Naive thymus-derived CD4-positive, alpha-beta T cell (primary cell): Measurements from ENCODE around the gene CD200. TPM values are rescaled to one million over a fixed set of nuclear protein-coding genes. Genes with fewer than 3 reads are reported as not detected.

ENCODE experiments used
- ATAC-seq: fragments of 150-1000 bp; cut with Tn5 transposase; 2 replicates; pipeline ENCODE4 v1.10.0; 2021; ENCODE audit warnings: mild to moderate bottlenecking, moderate library complexity
- CTCF ChIA-PET: fragments of 350-600 bp; sonication (Branson Sonifier 250); formaldehyde crosslinking; loops from one replicate; lab custom pipeline; 2021; ENCODE audit warnings: antibody characterized with exemption; lab: Charles Lee
- POLR2A ChIA-PET: fragments of 350-600 bp; sonication (Branson Sonifier 250); formaldehyde crosslinking; loops from one replicate; lab custom pipeline; 2021; ENCODE audit warnings: antibody characterized with exemption, inconsistent platforms; lab: Charles Lee
- DNase-seq, 9 donors: peaks; one replicate each; pipeline versions ENCODE4 v3.0.0 to v3.0.0-alpha.2; 2020 to 2022; ENCODE audit warnings: mixed read lengths in 1 of 9
- H3K27ac ChIP-seq: one replicate; pipeline ENCODE4 v1.7.0; 2013; ENCODE audit warnings: mild to moderate bottlenecking, low read depth, low read length, moderate library complexity
- H3K27me3 ChIP-seq, 2 donors: one replicate each; pipeline ENCODE4 v1.7.0; 2013; ENCODE audit warnings: low read length in 2 of 2, mild to moderate bottlenecking in 2 of 2, moderate library complexity in 2 of 2; ENCODE audit not compliant: control insufficient read depth in 2 of 2, insufficient read depth in 2 of 2
- H3K36me3 ChIP-seq, 3 experiments: 1 replicate in 2 of 3; 2 replicates in 1 of 3; pipeline ENCODE4 v1.7.0; 2013; ENCODE audit warnings: low read length in 3 of 3, mild to moderate bottlenecking in 3 of 3, moderate library complexity in 1 of 3; ENCODE audit not compliant: insufficient read depth in 3 of 3, control insufficient read depth in 2 of 3
- H3K4me1 ChIP-seq, 2 donors: one replicate each; pipeline ENCODE4 v1.7.0; 2013; ENCODE audit warnings: low read length in 2 of 2, mild to moderate bottlenecking in 2 of 2, moderate library complexity in 1 of 2; ENCODE audit not compliant: control insufficient read depth in 2 of 2, insufficient read depth in 2 of 2
- H3K4me3 ChIP-seq: 2 replicates; pipeline ENCODE4 v1.7.0; 2013; ENCODE audit warnings: mild to moderate bottlenecking, low read length
- H3K9me3 ChIP-seq, 3 experiments: 1 replicate in 2 of 3; 2 replicates in 1 of 3; pipeline ENCODE4 v1.7.0; 2013; ENCODE audit warnings: low read length in 3 of 3; ENCODE audit not compliant: control insufficient read depth in 2 of 3
- H3K27ac Mint-ChIP-seq, 9 donors: one replicate each; pipeline ENCODE4 v1.8.0; 2020 to 2022; ENCODE audit warnings: mixed read lengths in 9 of 9, mild to moderate bottlenecking in 8 of 9, moderate library complexity in 5 of 9, inconsistent platforms in 2 of 9
- H3K27me3 Mint-ChIP-seq, 5 donors: one replicate each; pipeline ENCODE4 v1.8.0; 2021 to 2022; ENCODE audit warnings: mixed read lengths in 5 of 5, mild to moderate bottlenecking in 1 of 5
- H3K36me3 Mint-ChIP-seq, 5 donors: one replicate each; pipeline ENCODE4 v1.8.0; 2020 to 2022; ENCODE audit warnings: mixed read lengths in 5 of 5, mild to moderate bottlenecking in 3 of 5, inconsistent platforms in 1 of 5
- H3K4me1 Mint-ChIP-seq, 7 donors: one replicate each; pipeline ENCODE4 v1.8.0; 2020 to 2022; ENCODE audit warnings: mixed read lengths in 7 of 7, mild to moderate bottlenecking in 3 of 7, inconsistent platforms in 1 of 7
- H3K4me3 Mint-ChIP-seq, 10 donors: one replicate each; pipeline ENCODE4 v1.8.0; 2020 to 2022; ENCODE audit warnings: mild to moderate bottlenecking in 10 of 10, mixed read lengths in 10 of 10, moderate library complexity in 6 of 10, inconsistent platforms in 2 of 10
- H3K9me3 Mint-ChIP-seq, 11 donors: one replicate each; pipeline ENCODE4 v1.8.0; 2020 to 2022; ENCODE audit warnings: mixed read lengths in 11 of 11, mild to moderate bottlenecking in 4 of 11, inconsistent platforms in 1 of 11, moderate library complexity in 1 of 11
- intact Hi-C, 2 donors: fragments of 100-400 bp; cut with micrococcal nuclease; formaldehyde crosslinking; loops; one replicate each; pipeline ENCODE4 v1.15.1; 2023
- polyA plus RNA-seq, 2 donors: library from polyadenylated mRNA; unstranded; fragments of 300-500 nt; fragmentation: Illumina TruSeq; gene quantifications; one replicate each; pipeline ENCODE4 v1.2.3, GENCODE V29; 2021
- total RNA-seq, 6 experiments: library from RNA in 5 of 6; stranded (reverse) in 5 of 6; gene quantifications; 1 replicate in 5 of 6; 2 replicates in 1 of 6; pipeline ENCODE4 v1.2.3 and lab custom pipeline; 2021 to 2026

The CD200 gene
- total and polyA plus RNA-seq, 7 experiments from 2014 or later, result 2.5 to 9.1 (median 2.9) TPM

DNA sequence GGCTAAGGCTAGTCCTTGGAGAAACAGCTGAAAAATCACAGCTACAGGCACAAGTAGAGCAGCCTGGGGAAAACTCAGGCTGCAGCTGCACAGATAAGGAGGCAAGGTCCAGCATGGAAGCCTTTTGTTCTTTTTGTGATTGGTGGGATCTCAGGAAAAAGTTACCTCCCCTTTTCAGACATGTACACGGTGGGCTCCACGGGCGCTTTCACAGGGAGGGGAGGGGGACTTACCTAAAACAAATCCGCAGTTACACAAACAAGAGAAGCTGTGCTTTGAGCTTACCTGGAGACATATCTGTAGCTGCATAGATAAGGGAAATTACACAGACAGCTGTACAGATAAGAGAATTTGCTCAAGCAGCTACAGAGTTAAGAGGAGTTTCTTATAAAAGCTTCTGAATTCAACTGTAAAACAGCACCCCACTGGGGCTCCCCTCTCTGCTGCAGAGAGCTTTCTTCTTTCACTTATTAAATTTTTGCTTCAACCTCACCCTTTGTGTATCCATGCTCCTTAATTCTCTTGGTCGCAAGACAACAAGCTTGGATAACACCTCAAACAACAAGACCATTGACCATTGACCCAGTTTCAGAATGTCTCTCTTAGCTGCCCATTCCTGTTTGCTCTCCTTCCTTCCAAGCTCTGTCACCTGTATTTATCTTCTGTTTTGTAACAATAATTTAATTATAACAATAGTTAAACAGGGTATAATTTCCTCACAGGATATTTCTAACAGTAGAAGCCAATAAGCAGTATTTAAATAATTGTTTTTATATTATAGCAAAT, 10.9 kb upstream of the CD200 start:
- ChIA-PET CTCF (interaction anchor here (0.6 to 1.5 kb wide), 4 partner anchors 27 to 211 kb away, joined by 3 read pairs; no protein-coding TSS in a partner anchor), POLR2A (no interaction called here)
- Mint-ChIP-seq H3K27me3 (peaks cover 0 to 26% (median 8%) of the 10 kb centered on the region in 5 donors), H3K27ac (no peak overlapping the region), H3K4me1 (peaks cover 0 to 11% (median 7%) of the 10 kb centered on the region in 7 donors), H3K36me3 (peaks cover 0 to 4% (median 0%) of the 10 kb centered on the region in 5 donors), H3K4me3 (no peak overlapping the region), H3K9me3 (no peaks in the 10 kb centered on the region)
- Histone ChIP-seq H3K27me3 (no peaks in the 10 kb centered on the region), H3K4me3 (no peak overlapping the region), H3K36me3 (no peaks in the 10 kb centered on the region), H3K4me1 (no peaks in the 10 kb centered on the region), H3K27ac (no peak overlapping the region), H3K9me3 (no peaks in the 10 kb centered on the region)
- DNase-seq, result no peak
- ATAC-seq, result no peak
- intact Hi-C loops, result no loop called here

DNA sequence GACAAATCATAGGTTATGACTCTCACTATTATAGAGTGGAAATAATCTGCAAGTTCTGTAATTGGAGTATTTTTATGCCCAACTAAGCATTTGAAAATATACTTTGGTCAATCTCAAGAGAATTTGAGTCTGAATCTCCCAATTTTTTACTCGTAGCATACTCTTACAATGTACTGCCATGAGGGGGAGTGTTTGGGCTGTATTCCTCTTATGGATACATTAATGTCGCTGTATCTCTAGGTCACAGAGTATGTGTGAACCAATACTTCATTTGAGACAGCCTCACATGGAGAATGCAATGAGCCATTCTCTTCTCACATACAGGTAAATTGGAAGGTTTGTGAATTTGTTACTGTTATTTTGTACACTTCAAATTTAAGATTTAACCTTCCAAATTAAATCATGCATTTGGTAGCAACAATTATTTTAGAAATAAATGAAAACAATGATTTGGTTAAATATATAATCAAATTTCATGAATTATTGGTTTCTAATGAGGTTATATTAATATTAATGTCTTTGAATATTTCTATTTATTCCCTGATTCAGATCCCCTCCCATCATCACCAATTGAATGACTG, 5.5 kb upstream of the CD200 start:
- peaks cover 0 to 1% (median 0%) of the 10 kb centered on the region in 11 donors for H3K9me3 Mint-ChIP-seq
- H3K27me3 Mint-ChIP-seq, result peaks cover 0 to 20% (median 5%) of the 10 kb centered on the region in 5 donors
- no peak overlapping the region for H3K27ac Mint-ChIP-seq
- ChIA-PET POLR2A (interaction anchor here (1.0 kb wide), 1 partner anchor 171 kb away, joined by 4 read pairs; no protein-coding TSS in a partner anchor), CTCF (interaction anchor here (1.0 to 2.0 kb wide), 4 partner anchors 34 to 216 kb away, joined by 5 to 6 read pairs (median 6); partner anchors contain the start of gene SLC9C1)
- H3K4me3 ChIP-seq, result no peak overlapping the region
- no peaks in the 10 kb centered on the region for H3K36me3 ChIP-seq
- H3K27ac ChIP-seq, result no peak overlapping the region
- DNase-seq (peak in 7 of 9 donors; percentile 41 to 76 (median 66)), ATAC-seq (peak; percentile 100)
- no peak overlapping the region for H3K4me3 Mint-ChIP-seq
- no peaks in the 10 kb centered on the region for H3K9me3 ChIP-seq
- intact Hi-C loops, result loop anchor here (1.0 kb wide), 8 partner anchors 34 to 216 kb away; partner anchors contain the start of gene BTLA (in 1 of the 2)
- H3K27me3 ChIP-seq, result no peaks in the 10 kb centered on the region
- peaks cover 0 to 8% (median 6%) of the 10 kb centered on the region in 7 donors for H3K4me1 Mint-ChIP-seq
- no peaks in the 10 kb centered on the region for H3K4me1 ChIP-seq
- peaks cover 0 to 2% (median 0%) of the 10 kb centered on the region in 5 donors for H3K36me3 Mint-ChIP-seq

DNA sequence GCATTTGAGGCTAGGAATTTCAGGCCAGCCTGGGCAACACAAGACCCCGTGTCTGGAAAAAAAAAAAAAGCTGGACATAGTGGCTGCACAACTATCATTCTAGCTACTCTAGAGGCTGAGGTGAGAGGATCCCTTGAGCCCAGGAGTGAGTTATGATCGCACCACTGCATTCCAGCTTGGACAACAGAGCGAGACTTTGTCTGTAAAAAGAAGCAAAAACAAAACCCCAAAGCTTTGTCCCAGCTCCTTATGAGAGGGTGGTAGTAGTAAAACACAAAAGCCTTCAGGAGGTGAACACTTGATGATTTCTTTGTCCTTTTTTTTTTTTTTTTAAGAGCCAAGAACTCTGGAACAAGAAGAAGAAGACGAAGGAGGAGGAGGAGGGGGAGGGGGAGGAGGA, 1.1 kb upstream of the CD200 start:
- H3K36me3 ChIP-seq, result peaks cover 0 to 5% (median 0%) of the 10 kb centered on the region in 3 experiments
- no peak for ATAC-seq
- H3K27me3 ChIP-seq, result no peaks in the 10 kb centered on the region
- H3K4me1 ChIP-seq, result peaks cover 0 to 6% of the 10 kb centered on the region in 2 donors
- DNase-seq, result no peak
- H3K4me3 ChIP-seq, result no peak overlapping the region
- Mint-ChIP-seq H3K27me3 (peaks cover 0 to 1% (median 0%) of the 10 kb centered on the region in 5 donors), H3K9me3 (peaks cover 0 to 1% (median 0%) of the 10 kb centered on the region in 11 donors), H3K36me3 (peaks cover 0 to 4% (median 0%) of the 10 kb centered on the region in 5 donors), H3K27ac (peak overlapping the region in 3 of 9 donors; percentile 43 to 80 (median 72)), H3K4me1 (peaks cover 14 to 48% (median 40%) of the 10 kb centered on the region in 7 donors), H3K4me3 (peak overlapping the region in 9 of 10 donors; percentile 4 to 95 (median 86))
- no peaks in the 10 kb centered on the region for H3K9me3 ChIP-seq
- ChIA-PET CTCF (interaction anchor here (0.6 to 1.1 kb wide), 6 partner anchors 38 to 345 kb away, joined by 3 to 8 read pairs (median 3); no protein-coding TSS in a partner anchor), POLR2A (interaction anchor here (0.6 to 1.5 kb wide), 2 partner anchors 13 to 123 kb away, joined by 3 to 4 read pairs; no protein-coding TSS in a partner anchor)
- no peak overlapping the region for H3K27ac ChIP-seq
- intact Hi-C loops, result no loop called here

DNA sequence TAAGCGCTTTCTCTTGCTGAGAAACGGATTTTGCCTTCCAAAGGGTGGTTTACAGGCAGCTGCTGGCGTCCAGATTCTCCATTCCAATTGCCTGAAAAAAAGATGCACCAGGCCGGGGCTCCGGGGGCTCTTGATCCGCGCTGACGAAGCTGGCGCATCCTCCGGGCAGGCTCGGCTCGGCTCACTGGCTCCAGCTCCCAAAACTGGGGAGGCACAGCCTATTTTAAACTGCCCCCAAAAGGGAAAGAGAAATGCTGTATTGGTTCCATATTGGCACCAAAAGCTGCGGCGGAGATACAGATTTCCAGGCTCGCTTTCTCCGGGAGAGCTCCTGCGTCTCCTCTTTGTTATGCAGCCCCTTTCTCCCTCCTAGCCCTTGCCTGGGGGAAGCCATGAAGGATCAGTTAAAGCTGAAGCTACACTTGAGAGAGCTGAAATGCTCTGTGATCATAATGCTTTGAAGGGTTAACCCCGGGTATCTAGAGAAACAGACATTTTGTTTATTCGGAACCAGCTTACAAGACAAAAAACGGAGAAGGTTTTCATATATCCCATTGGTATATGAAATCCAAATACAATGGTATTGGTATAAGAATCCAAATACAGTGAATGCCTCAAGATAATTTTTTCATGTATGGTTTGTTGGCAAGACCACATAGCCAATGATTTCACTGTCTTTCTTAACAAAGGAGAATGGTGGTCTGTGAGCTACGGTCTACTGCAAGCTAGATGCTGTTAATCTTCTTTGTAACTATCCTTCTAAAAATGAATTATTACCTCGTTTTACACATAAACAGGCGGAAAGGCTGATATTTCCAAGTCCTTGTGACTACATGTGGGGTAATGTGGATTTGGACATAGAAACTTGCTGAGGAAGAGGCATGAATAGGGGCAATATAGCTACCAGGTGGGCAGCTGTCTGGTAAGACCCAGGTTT, 693 bp downstream of the CD200 start:
- Mint-ChIP-seq H3K27ac (peak overlapping the region; percentile 71 to 90 (median 78)), H3K4me3 (peak overlapping the region; percentile 82 to 95 (median 92)), H3K27me3 (no peaks in the 10 kb centered on the region), H3K4me1 (peaks cover 14 to 62% (median 54%) of the 10 kb centered on the region in 7 donors), H3K9me3 (no peaks in the 10 kb centered on the region), H3K36me3 (peaks cover 0 to 6% (median 0%) of the 10 kb centered on the region in 5 donors)
- Histone ChIP-seq H3K4me3 (peak overlapping the region; percentile 78), H3K4me1 (peaks cover 0 to 6% of the 10 kb centered on the region in 2 donors), H3K9me3 (no peaks in the 10 kb centered on the region), H3K36me3 (peaks cover 0 to 5% (median 0%) of the 10 kb centered on the region in 3 experiments), H3K27ac (peak overlapping the region; percentile 62), H3K27me3 (no peaks in the 10 kb centered on the region)
- POLR2A ChIA-PET, result interaction anchor here (0.6 to 2.9 kb wide), 15 partner anchors 9 to 657 kb away, joined by 3 to 12 read pairs (median 3); partner anchors contain the start of gene BTLA
- intact Hi-C loops, result loop anchor here (1.0 to 2.0 kb wide), 6 partner anchors 8 to 197 kb away; partner anchors contain the start of gene BTLA (in 1 of the 2)
- DNase-seq (peak in 7 of 9 donors; percentile 10 to 37 (median 32)), ATAC-seq (peak; percentile 66)
- CTCF ChIA-PET, result interaction anchor here (0.7 to 2.7 kb wide), 10 partner anchors 40 to 222 kb away, joined by 3 to 24 read pairs (median 3); partner anchors contain the start of genes BTLA and SLC9C1

DNA sequence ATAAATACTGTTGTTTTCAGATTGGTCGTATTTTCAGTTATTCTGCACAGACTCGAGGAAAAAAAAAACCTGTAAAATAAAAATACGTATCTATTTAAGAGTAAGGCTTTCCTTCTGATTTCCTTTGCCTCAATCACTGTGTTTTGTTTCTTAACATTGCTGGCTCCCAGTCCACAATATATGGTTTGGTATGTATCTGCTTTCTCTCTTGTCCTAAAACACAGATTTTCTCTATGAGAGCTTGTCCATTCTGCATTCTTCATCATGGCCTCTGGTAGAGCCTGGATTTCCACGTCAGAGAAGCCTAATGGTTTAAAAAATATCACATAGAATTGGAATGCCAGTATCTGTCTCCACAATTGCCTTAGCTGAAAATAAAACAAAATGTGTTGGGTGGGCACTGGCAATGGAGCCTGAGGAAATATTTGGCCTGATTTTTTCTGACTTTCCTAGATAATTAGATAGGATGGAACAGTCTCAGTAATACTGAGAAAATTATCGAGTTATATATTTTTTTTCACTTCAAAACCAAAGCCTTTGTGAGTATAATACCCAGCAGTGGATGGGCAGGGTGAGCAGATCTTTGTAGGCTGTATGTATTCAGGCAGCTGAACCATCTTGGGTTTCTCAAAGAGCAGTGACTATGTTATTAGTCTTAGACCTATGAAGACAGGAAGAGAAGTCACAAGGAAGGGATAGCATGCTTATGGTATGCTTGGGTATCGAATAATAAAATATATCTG, 1.9 kb downstream of the CD200 start:
- no peaks in the 10 kb centered on the region for H3K9me3 ChIP-seq
- ChIA-PET CTCF (interaction anchor here (0.7 to 2.7 kb wide), 6 partner anchors 41 to 223 kb away, joined by 3 to 24 read pairs (median 4); partner anchors contain the start of genes BTLA and SLC9C1), POLR2A (interaction anchor here (0.9 to 2.9 kb wide), 4 partner anchors 10 to 164 kb away, joined by 3 to 12 read pairs (median 7); partner anchors contain the start of gene BTLA)
- ATAC-seq (no peak), DNase-seq (no peak)
- H3K36me3 ChIP-seq, result peaks cover 0 to 5% (median 0%) of the 10 kb centered on the region in 3 experiments
- Mint-ChIP-seq H3K27me3 (no peaks in the 10 kb centered on the region), H3K4me1 (peaks cover 19 to 71% (median 60%) of the 10 kb centered on the region in 7 donors), H3K27ac (peak overlapping the region; percentile 71 to 90 (median 78)), H3K9me3 (no peaks in the 10 kb centered on the region), H3K36me3 (peaks cover 0 to 6% (median 0%) of the 10 kb centered on the region in 5 donors), H3K4me3 (peak overlapping the region in 9 of 10 donors; percentile 82 to 95 (median 92))
- intact Hi-C loops, result loop anchor here (1.0 to 2.0 kb wide), 4 partner anchors 23 to 198 kb away; no protein-coding TSS in a partner anchor
- H3K27ac ChIP-seq, result peak overlapping the region; percentile 62
- H3K27me3 ChIP-seq, result no peaks in the 10 kb centered on the region
- no peak overlapping the region for H3K4me3 ChIP-seq
- peaks cover 0 to 6% of the 10 kb centered on the region in 2 donors for H3K4me1 ChIP-seq
